ENCODE data around the gene CAMK2A.

Gene CAMK2A

GRCh38 chr5:150311015-150311692 lies 21.6 kb upstream of the CAMK2A start:
- Histone ChIP-seq H3K4me1 (ENCODE audit: control insufficient read depth, low read length) (no peaks in the 10 kb centered on the region), H3K27me3 (ENCODE audit: control insufficient read depth, low read length) (peaks cover 28% of the 10 kb centered on the region), H4K20me1 (ENCODE audit: control insufficient read depth, insufficient read depth, low read depth, low read length) (no peaks in the 10 kb centered on the region), H3K36me3 (ENCODE audit: control insufficient read depth, low read length) (no peaks in the 10 kb centered on the region), H3K9me2 (replicated peaks; ENCODE audit: control insufficient read depth, low read length) (no peaks in the 10 kb centered on the region), H3F3A (ENCODE audit: control insufficient read depth, insufficient read depth) (no peaks in the 10 kb centered on the region), H3K79me2 (ENCODE audit: control insufficient read depth, low read length) (no peaks in the 10 kb centered on the region), H3K4me3 (ENCODE audit: low read length) (no peak overlapping the region), H3K9me3 (ENCODE audit: control insufficient read depth, insufficient read depth, low read length) (no peaks in the 10 kb centered on the region), H3K4me2 (ENCODE audit: low read length) (no peak overlapping the region), H3K27ac (ENCODE audit: low read depth, low read length) (no peak overlapping the region)
- TF ChIP-seq EZH2phosphoT487 (IDR thresholded peaks at IDR 0.05; ENCODE audit: borderline replicate concordance, low read length) = no peak
- TF ChIP-seq, protein P1, sequence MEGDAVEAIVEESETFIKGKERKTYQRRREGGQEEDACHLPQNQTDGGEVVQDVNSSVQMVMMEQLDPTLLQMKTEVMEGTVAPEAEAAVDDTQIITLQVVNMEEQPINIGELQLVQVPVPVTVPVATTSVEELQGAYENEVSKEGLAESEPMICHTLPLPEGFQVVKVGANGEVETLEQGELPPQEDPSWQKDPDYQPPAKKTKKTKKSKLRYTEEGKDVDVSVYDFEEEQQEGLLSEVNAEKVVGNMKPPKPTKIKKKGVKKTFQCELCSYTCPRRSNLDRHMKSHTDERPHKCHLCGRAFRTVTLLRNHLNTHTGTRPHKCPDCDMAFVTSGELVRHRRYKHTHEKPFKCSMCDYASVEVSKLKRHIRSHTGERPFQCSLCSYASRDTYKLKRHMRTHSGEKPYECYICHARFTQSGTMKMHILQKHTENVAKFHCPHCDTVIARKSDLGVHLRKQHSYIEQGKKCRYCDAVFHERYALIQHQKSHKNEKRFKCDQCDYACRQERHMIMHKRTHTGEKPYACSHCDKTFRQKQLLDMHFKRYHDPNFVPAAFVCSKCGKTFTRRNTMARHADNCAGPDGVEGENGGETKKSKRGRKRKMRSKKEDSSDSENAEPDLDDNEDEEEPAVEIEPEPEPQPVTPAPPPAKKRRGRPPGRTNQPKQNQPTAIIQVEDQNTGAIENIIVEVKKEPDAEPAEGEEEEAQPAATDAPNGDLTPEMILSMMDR (IDR thresholded peaks at IDR 0.05; ENCODE audit: low read depth, low read length, poor library complexity, severe bottlenecking) = no peak

- Histone ChIP-seq H3K9me2 (replicated peaks; ENCODE audit: control insufficient read depth, low read length) (no peaks in the 10 kb centered on the region), H3F3A (ENCODE audit: control insufficient read depth, insufficient read depth) (no peaks in the 10 kb centered on the region), H3K4me1 (ENCODE audit: control insufficient read depth, low read length) (no peaks in the 10 kb centered on the region), H3K9me3 (ENCODE audit: control insufficient read depth, insufficient read depth, low read length) (no peaks in the 10 kb centered on the region), H3K36me3 (ENCODE audit: control insufficient read depth, low read length) (no peaks in the 10 kb centered on the region), H3K4me3 (ENCODE audit: low read length) (no peak overlapping the region), H3K27me3 (ENCODE audit: control insufficient read depth, low read length) (peaks cover 28% of the 10 kb centered on the region), H3K27ac (ENCODE audit: low read depth, low read length) (no peak overlapping the region), H3K79me2 (ENCODE audit: control insufficient read depth, low read length) (no peaks in the 10 kb centered on the region), H3K4me2 (ENCODE audit: low read length) (no peak overlapping the region), H4K20me1 (ENCODE audit: control insufficient read depth, insufficient read depth, low read depth, low read length) (no peaks in the 10 kb centered on the region)
- TF ChIP-seq, protein P1 (IDR thresholded peaks at IDR 0.05; ENCODE audit: low read depth, low read length, poor library complexity, severe bottlenecking) = no peak
- TF ChIP-seq EZH2phosphoT487 (IDR thresholded peaks at IDR 0.05; ENCODE audit: borderline replicate concordance, low read length) = no peak
Observed at GRCh38 chr5:150310246-150310645, 20.7 kb upstream of the CAMK2A start.

- peaks cover 28% of the 10 kb centered on the region for H3K27me3 ChIP-seq (ENCODE audit: control insufficient read depth, low read length)
- no peaks in the 10 kb centered on the region for H3F3A ChIP-seq (ENCODE audit: control insufficient read depth, insufficient read depth)
- H3K27ac ChIP-seq (ENCODE audit: low read depth, low read length) = no peak overlapping the region
- H3K9me3 ChIP-seq (ENCODE audit: control insufficient read depth, insufficient read depth, low read length) = no peaks in the 10 kb centered on the region
- H3K79me2 ChIP-seq (ENCODE audit: control insufficient read depth, low read length) = no peaks in the 10 kb centered on the region
- H3K36me3 ChIP-seq (ENCODE audit: control insufficient read depth, low read length) = no peaks in the 10 kb centered on the region
- H3K9me2 ChIP-seq (replicated peaks; ENCODE audit: control insufficient read depth, low read length) = no peaks in the 10 kb centered on the region
- no peaks in the 10 kb centered on the region for H4K20me1 ChIP-seq (ENCODE audit: control insufficient read depth, insufficient read depth, low read depth, low read length)
- H3K4me2 ChIP-seq (ENCODE audit: low read length) = no peak overlapping the region
- H3K4me3 ChIP-seq (ENCODE audit: low read length) = no peak overlapping the region
- TF ChIP-seq, protein P1 (IDR thresholded peaks at IDR 0.05; ENCODE audit: low read depth, low read length, poor library complexity, severe bottlenecking) = no peak
- TF ChIP-seq EZH2phosphoT487 (IDR thresholded peaks at IDR 0.05; ENCODE audit: borderline replicate concordance, low read length) = no peak
- no peaks in the 10 kb centered on the region for H3K4me1 ChIP-seq (ENCODE audit: control insufficient read depth, low read length)
Observed at GRCh38 chr5:150309886-150310239, 20.3 kb upstream of the CAMK2A start.
